UCSD-AML1 (cell line): ENCODE results near the gene PSG4.
A peak's percentile ranks its signal among the peaks of the same experiment; 100 is the strongest.
"Not testable (repeated sequence)": the region's sequence is repeated elsewhere in the genome, so short reads cannot be mapped to it uniquely, and the experiment has no call there.

Experiments used
- DNase-seq: peaks from one replicate; lab custom pipeline; 2025; ENCODE audit not compliant: unreplicated experiment; lab: John Stamatoyannopoulos, UW

The PSG4 gene

GRCh38 chr19:43198686-43199419 lies 6.6 kb downstream of the PSG4 start:
- peak; percentile 17 for DNase-seq

- DNase-seq = not testable (repeated sequence)
Observed at GRCh38 chr19:43197666-43198397, 7.6 kb downstream of the PSG4 start.

GRCh38 chr19:43194397-43194796 lies 11.0 kb downstream of the PSG4 start:
- not testable (repeated sequence) for DNase-seq

- not testable (repeated sequence) for DNase-seq
Observed at GRCh38 chr19:43192381-43193155, 12.9 kb downstream of the PSG4 start.

- not testable (repeated sequence) for DNase-seq
Observed at GRCh38 chr19:43188092-43188491, 17.3 kb downstream of the PSG4 start.

GRCh38 chr19:43186311-43186935 lies 19.0 kb downstream of the PSG4 start, which contains the start of gene PSG5:
PSG5 (minus strand) TSS chr19:43186536; CDS start chr19:43186405, 131 bp downstream.
- not testable (repeated sequence) for DNase-seq

GRCh38 chr19:43181869-43182771 lies 23.3 kb downstream of the PSG4 start:
- not testable (repeated sequence) for DNase-seq

GRCh38 chr19:43179569-43180147 lies 25.8 kb downstream of the PSG4 start:
- not testable (repeated sequence) for DNase-seq

- DNase-seq = not testable (repeated sequence)
Observed at GRCh38 chr19:43178577-43178976, 26.9 kb downstream of the PSG4 start.

GRCh38 chr19:43165906-43166305 lies 39.5 kb downstream of the PSG4 start:
- DNase-seq = not testable (repeated sequence)

GRCh38 chr19:43163135-43163534 lies 42.3 kb downstream of the PSG4 start:
- DNase-seq = not testable (repeated sequence)

- not testable (repeated sequence) for DNase-seq
Observed at GRCh38 chr19:43162261-43162660, 43.2 kb downstream of the PSG4 start.

- DNase-seq = no peak
Observed at GRCh38 chr19:43152214-43152613, 53.2 kb downstream of the PSG4 start.

GRCh38 chr19:43149788-43150187 lies 55.6 kb downstream of the PSG4 start:
- DNase-seq = not testable (repeated sequence)

GRCh38 chr19:43148233-43148632 lies 57.2 kb downstream of the PSG4 start:
- DNase-seq = no peak
